Hindlimb muscle (tissue), 1 donor: ENCODE measurements around the gene DHX29. TPM values are rescaled to one million over a fixed set of nuclear protein-coding genes. Genes with fewer than 3 reads are reported as not detected.

Experiments used
- polyA plus RNA-seq: library from polyadenylated mRNA; unstranded; fragments of 120-200 nt; gene quantifications from one replicate; pipeline ENCODE4 v1.2.1, GENCODE V29; 2013; ENCODE audit not compliant: insufficient read length

Gene DHX29
- polyA plus RNA-seq, 1 donor: 27.8 TPM

Other genes with a start within 250 kb of the DHX29 start
- 0.36 TPM for gene GZMA, start 205.0 kb downstream of the DHX29 start, polyA plus RNA-seq
- 45.2 TPM for gene GPX8, start 147.5 kb downstream of the DHX29 start, polyA plus RNA-seq
- gene CDC20B, start 134.5 kb downstream of the DHX29 start, polyA plus RNA-seq: 0.12 TPM
- not detected for gene MCIDAS, start 80.4 kb downstream of the DHX29 start, polyA plus RNA-seq
- 0.39 TPM for gene CCNO, start 74.1 kb downstream of the DHX29 start, polyA plus RNA-seq
- 58.0 TPM for gene MTREX, start 295 bp upstream of the DHX29 start, polyA plus RNA-seq
- 62.9 TPM for gene PLPP1, start 227.3 kb upstream of the DHX29 start, polyA plus RNA-seq